ENCODE results near the gene RRP7A.
"Not testable (repeated sequence)": the region's sequence is repeated elsewhere in the genome, so short reads cannot be mapped to it uniquely, and the experiment has no call there.

RRP7A gene

GRCh38 chr22:42493393-42493792, 26.2 kb downstream of the RRP7A start:
- no peak for DNase-seq

DNA sequence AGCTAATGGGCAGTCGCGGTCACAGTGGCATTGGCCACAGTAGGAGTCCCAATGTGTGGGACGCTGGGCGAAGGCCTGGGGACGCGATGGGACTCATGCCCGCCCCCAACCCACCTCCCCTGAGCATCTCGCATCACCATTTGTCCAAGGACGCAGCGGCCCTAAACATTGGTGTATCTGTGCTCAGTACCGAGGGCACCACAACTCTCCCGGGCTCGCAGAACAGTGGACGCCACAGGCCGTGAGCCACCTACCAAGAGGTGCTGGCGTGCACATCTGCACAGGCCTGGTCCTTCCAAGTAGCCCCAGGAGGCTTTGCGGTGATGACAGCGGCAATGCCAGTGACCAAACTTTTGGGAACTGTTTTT, 27.3 kb downstream of the RRP7A start:
- no peak for DNase-seq

DNA sequence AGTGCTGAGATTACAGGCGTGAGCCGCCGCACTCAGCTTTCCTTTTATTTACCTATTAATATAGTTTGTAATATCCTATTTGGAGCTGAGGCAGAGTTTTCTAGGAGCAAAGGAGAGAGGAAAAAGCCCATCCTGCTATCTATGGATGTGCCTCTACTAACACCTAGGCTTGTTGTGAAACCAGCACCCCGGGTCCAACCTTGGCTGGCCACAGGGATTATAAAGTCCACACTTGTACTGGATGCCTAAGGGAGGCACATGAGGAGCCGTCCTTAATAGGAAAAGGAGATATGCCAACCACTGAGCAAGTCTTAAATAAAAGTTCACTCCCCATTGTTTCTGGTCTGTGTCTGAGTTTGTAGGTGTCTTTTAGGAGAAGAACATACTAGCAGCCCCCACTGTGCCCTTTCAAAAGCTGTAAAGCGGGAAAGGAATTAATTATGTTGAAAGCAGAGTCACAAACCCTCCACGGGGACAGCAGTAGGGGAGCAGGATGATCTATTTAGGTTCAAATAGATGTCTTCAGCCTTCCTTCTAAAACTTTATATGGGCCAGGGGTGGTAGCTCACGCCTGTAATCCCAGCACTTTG, 29.3 kb downstream of the RRP7A start:
- DNase-seq, result no peak

DNA sequence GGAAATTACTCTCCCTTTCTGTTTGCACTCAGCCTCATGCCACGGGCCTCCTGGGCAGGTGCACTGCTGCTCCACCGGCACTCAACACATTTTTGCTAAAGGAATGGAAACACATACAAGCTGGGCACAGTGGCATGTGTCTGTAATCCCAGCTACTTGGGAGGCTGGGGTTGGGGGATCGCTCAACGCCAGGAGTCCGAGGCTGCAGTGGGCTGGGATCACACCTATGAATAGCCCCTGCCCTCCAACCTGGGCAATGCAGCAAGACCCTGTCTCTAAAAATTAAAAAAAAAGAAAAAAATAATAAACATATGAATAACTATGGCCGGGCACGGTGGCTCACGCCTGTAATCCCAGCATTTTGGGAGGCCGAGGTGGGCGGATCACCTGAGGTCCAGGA, 30.6 kb downstream of the RRP7A start:
- no peak for DNase-seq

DNA sequence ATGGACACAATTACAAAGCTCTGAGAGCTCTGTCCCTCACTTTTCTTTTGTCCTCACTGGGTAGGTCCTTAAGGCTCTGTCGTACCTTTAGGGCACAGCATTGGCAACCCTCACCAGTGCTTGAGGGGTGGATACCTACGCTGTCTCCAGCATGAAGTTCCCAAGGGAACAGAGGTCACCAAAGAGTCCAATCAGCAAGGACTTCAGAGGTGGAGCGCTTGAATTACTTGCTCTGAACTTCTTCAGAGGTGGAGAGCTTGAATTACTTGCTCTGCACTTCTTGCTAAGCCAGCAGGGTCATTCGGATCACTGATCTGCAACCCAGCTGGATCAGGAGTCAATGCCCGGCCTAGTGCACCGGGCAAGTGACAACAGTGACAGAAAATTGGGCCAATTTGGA, 35.1 kb downstream of the RRP7A start:
- DNase-seq, result no peak

GRCh38 chr22:42483610-42484223, 35.9 kb downstream of the RRP7A start:
- DNase-seq, result not testable (repeated sequence)

DNA sequence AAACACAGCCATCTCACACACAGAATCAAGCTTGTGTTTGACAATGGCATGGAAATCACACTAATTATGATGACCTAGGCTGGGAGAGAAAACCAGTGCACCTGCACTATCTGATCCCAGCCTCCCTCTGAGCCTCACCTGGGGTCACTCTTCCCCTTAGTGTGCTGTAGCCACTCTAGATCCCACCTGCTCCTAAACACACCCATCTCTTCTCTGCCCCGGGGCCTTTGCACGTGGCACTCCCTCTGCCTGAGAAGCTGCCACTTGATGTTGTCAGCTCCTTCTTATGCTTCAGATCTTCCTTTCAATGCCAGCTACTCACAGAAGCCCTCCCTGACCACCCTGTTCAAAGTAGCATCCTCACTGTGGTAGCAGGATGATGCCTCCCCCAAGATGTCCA, 44.5 kb downstream of the RRP7A start:
- no peak for DNase-seq

DNA sequence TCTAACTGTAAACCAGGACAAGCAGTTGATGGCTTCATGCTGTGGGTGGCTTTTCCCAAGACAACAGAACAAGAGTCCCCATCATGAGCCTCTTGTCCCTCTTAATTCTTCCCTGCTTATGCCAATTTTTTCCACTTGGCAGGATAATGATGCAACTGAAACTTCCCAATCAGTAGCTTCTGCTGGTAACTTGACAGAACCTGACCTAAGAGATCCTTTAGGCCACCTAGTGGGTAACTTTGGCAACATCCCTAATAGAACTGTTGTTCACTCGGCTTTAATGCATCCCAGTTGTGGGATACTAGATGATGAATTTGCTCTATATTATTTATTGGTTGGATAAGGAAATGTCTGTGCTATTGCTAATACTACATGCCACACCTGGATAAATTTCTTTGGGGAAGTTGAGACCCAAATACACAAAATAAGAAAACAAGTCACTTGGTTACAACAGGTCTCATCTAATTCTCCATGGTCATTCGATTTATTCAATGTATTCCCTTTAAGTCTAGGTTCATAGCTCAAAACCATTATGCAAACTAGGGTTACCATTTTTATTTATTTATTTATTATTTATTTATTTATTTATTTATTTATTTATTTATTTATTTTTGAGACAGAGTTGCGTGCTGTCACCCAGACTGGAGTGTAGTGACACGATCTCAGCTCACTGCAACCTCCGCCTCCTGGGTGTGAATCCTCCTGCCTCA, 46.0 kb downstream of the RRP7A start:
- no peak for DNase-seq

DNA sequence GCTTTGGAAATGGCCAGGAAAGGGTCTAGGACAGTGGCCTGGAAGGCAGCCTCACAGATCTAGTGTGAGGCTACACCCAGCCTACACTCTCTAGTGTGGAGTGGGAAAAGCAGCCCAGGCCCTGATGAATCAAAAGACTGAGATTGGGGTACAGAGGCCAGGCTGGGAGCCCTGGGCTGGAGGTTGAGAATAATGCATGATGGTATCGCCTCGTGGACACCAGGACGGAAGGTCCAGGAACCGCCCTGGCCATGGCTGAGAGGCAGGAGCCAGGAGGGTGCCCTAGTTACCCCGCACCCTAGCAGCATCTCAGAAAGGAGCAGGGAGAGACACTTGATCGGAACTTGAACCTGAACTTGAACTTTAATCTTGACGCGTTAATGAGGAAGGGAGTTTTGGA, 46.9 kb downstream of the RRP7A start:
- DNase-seq, result no peak

DNA sequence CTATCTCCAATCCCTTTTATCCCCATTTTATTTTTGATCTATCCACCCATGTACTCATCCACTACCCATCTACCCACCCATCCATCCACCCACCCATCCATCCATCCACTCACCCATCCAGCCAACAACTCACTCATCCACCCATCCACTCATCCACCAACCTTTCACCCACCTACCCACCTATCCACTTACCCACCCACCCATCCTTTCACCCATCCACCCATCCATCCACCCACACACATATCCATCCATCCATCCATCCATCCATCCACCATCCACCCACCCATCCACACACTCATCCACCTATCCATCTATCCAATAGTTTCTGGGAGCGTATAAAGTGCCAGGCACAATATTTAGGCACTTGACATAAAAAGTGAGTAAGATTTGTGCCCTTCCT, 48.2 kb downstream of the RRP7A start:
- DNase-seq, result no peak

DNA sequence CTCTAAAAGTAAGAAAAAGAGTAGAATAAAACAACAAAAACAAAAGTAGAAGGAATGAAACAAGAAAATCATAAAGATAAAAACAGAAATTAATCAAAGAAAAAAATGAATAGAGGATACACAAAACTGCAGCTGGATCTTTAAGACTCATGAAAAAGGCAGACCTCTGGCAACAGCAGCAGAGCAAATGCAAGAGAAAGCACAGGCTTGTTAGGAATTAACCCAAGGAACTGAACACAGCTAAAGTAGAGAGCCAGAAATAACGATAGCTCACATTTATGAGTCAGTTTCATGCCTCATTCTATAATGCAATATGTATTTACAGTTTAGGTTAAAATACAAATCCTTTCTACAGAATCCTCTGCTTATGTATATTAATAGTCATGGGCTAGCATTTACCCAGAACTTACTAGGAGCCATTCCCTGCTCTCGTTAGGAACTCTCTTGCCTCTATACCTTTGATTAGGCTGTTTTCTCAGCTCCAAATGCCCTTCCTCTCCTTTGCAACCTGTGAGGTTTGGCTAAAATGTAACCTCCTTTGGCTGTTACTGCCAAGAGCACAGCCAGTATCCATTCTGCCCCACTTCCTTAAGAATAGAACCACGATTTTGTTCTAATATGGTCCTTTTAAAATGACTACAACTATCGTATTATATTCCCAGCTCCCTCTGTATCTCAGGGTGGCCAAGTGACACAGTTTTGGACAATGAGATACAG, 49.1 kb downstream of the RRP7A start:
- DNase-seq, result no peak

- DNase-seq, result no peak
Measured at GRCh38 chr22:42468841-42469240, 50.8 kb downstream of the RRP7A start.

- DNase-seq, result no peak
Measured at GRCh38 chr22:42462016-42462415, 57.6 kb downstream of the RRP7A start.

DNA sequence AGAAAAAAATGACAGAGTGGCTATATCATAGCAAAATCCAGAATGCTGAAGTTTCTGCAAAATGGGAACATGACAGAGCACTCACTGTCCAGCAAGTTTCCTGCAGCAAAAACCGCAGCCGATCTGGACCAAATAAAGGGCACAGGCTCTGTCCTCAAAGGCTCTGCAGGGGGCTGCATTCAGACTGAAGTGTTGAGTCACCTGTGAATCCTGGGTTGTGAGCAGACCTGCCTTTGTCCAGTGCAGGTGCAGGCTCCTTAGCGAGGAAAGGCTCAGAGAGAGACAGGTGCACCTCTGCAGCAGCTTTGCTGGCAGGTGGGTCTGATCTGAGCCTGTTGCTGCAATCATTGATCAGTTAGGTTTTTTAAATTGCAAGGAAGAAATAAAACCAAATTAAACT, 58.1 kb downstream of the RRP7A start:
- no peak for DNase-seq

Data from CD4-positive, alpha-beta T cell treated with Interferon gamma for 1 hour (primary cell).